ENCODE measurements around the gene MEOX1.

DNA sequence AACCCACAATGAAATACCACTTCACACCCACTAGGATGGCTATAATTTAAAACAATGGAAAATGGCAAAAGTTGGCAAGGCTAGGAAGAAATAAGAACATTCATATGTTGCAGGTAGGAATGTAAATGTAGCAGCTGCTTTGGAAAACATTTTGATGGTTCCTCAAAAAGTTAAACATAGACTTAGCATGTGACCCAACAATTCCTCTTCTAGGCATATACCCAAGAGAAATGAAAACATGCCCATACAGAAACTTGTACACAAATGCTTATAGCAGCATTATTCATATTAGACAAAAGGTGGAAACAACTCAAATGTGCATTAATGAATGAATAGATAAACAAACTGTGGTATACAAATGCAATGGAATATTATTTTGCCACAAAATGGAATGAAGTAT lies 36.1 kb downstream of the MEOX1 start:
- TF ChIP-seq CTCF (IDR thresholded peaks at IDR 0.05), result no peak
- no peak for TF ChIP-seq EZH2 (IDR thresholded peaks at IDR 0.05; ENCODE audit: borderline replicate concordance, insufficient read depth, low read depth, low read length, poor library complexity, severe bottlenecking)
